Measurements from ENCODE around the gene XYLB.

Gene XYLB

DNA sequence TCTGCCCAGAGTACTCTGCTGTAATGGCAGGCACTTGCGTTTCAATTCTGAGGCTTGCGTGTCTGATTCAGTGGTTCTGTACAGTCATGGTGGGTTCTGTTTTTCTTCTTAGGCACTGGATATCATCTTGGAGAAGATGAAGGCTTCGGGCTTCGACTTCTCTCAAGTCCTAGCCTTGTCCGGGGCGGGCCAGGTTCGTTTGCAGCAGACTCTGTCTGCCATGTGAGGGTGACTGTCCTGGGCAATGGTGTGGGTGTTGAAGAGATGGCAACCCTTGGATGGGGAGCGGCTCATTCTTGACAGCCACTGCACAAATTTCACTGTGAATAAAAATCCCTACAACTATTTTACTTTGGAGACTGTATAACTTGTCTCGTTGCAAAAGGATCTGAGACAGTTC is 16.2 kb downstream of the XYLB start:
- H3K4me3 ChIP-seq (ENCODE audit: insufficient read depth, low read depth, low read length, poor library complexity, severe bottlenecking), result no peak overlapping the region
- no peaks in the 10 kb centered on the region for H3K4me1 ChIP-seq (ENCODE audit: control insufficient read depth, insufficient read depth, low read length, poor library complexity, severe bottlenecking)
- H3K27ac ChIP-seq (ENCODE audit: insufficient read depth, low read length, poor library complexity, severe bottlenecking), result no peak overlapping the region
- no peaks in the 10 kb centered on the region for H3K27me3 ChIP-seq (replicated peaks; ENCODE audit: control insufficient read depth, insufficient read depth, low read length, poor library complexity, severe bottlenecking)
- H3K36me3 ChIP-seq (ENCODE audit: control insufficient read depth, insufficient read depth, low read length), result no peaks in the 10 kb centered on the region
- H3K9me3 ChIP-seq (ENCODE audit: control insufficient read depth, low read length), result no peaks in the 10 kb centered on the region
- DNase-seq, result no peak

DNA sequence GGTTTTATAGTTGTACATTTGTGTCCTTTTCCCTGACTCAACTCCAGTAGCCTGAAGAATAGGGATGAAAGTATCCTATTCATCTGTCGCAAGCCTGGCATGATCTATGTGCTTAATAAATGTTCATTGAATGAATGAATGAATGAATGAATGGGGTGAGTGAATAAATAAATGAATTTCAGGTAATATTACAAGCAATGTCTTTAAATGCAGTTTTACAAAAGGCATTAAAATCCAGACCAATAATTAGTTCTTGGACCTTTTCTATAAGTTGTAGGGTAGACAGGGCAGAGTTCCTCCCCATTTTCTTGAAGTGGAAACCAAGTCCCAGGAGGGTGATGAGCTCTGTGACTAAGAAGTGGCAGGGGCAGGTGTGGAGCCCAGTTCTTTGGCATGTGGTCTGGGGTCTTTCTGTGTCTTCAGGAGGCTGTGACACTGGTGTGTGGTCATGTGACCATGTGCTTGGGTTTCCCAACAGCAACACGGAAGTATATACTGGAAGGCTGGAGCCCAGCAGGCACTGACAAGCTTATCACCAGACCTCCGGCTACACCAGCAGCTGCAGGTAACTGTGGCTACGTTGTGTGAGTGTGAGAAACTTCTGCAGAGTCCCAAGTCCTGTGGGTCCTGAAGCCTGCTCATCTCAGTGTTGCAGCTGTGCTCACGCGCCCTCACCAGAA is 18.3 kb downstream of the XYLB start:
- H3K9me3 ChIP-seq (ENCODE audit: control insufficient read depth, low read length), result no peaks in the 10 kb centered on the region
- no peaks in the 10 kb centered on the region for H3K27me3 ChIP-seq (replicated peaks; ENCODE audit: control insufficient read depth, insufficient read depth, low read length, poor library complexity, severe bottlenecking)
- no peak overlapping the region for H3K27ac ChIP-seq (ENCODE audit: insufficient read depth, low read length, poor library complexity, severe bottlenecking)
- DNase-seq, result no peak
- no peaks in the 10 kb centered on the region for H3K4me1 ChIP-seq (ENCODE audit: control insufficient read depth, insufficient read depth, low read length, poor library complexity, severe bottlenecking)
- no peak overlapping the region for H3K4me3 ChIP-seq (ENCODE audit: insufficient read depth, low read depth, low read length, poor library complexity, severe bottlenecking)
- H3K36me3 ChIP-seq (ENCODE audit: control insufficient read depth, insufficient read depth, low read length), result no peaks in the 10 kb centered on the region

DNA sequence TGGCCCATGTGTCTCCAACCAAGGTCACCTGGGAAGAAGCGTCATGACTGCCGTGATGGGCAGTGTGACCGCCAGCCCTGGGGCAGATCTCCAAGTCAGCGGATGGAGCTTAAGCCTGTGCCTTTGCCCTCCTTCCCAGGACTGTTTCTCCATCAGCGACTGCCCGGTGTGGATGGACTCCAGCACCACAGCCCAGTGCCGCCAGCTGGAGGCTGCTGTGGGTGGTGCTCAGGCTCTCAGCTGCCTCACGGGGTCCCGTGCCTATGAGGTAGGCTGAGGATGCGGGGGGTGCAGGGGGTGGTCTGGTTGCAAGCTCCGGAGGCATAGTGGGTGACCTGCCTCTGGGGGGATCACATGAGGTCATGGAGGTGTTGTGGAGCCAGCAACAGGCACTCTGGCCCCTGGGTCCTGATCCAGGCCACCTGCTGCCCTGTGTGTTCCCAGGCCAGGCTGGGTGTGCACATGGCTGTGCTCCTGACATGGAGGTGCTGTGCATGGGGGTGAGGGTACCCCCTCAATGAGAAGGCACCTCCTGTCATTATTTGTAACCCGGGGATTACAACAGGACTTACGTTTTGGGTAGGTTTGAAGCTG is 19.0 kb downstream of the XYLB start:
- H3K27me3 ChIP-seq (replicated peaks; ENCODE audit: control insufficient read depth, insufficient read depth, low read length, poor library complexity, severe bottlenecking), result no peaks in the 10 kb centered on the region
- no peak overlapping the region for H3K27ac ChIP-seq (ENCODE audit: insufficient read depth, low read length, poor library complexity, severe bottlenecking)
- no peak for DNase-seq
- no peak overlapping the region for H3K4me3 ChIP-seq (ENCODE audit: insufficient read depth, low read depth, low read length, poor library complexity, severe bottlenecking)
- H3K4me1 ChIP-seq (ENCODE audit: control insufficient read depth, insufficient read depth, low read length, poor library complexity, severe bottlenecking), result no peaks in the 10 kb centered on the region
- H3K9me3 ChIP-seq (ENCODE audit: control insufficient read depth, low read length), result no peaks in the 10 kb centered on the region
- H3K36me3 ChIP-seq (ENCODE audit: control insufficient read depth, insufficient read depth, low read length), result no peaks in the 10 kb centered on the region

DNA sequence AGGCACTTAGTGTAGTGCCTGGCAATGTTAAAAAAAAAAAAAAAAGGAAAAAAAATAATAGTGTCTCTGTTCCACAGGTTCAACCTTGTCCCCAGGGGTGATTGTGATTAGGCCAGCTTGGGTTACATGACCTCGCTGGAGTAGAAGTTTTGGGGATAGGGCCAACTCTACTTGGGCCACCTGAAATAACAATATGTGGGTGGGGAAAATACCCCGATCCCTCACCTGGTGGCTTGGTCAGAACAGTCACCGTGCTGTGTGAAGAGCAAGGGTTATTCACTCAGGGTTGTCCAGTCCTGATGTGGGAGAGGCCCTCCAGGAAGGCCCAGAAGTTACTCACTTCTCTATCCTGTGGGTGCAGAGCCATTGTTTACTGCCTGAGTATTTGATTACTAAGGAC is 19.5 kb downstream of the XYLB start:
- no peak overlapping the region for H3K27ac ChIP-seq (ENCODE audit: insufficient read depth, low read length, poor library complexity, severe bottlenecking)
- H3K36me3 ChIP-seq (ENCODE audit: control insufficient read depth, insufficient read depth, low read length), result no peaks in the 10 kb centered on the region
- no peaks in the 10 kb centered on the region for H3K4me1 ChIP-seq (ENCODE audit: control insufficient read depth, insufficient read depth, low read length, poor library complexity, severe bottlenecking)
- no peak overlapping the region for H3K4me3 ChIP-seq (ENCODE audit: insufficient read depth, low read depth, low read length, poor library complexity, severe bottlenecking)
- no peaks in the 10 kb centered on the region for H3K27me3 ChIP-seq (replicated peaks; ENCODE audit: control insufficient read depth, insufficient read depth, low read length, poor library complexity, severe bottlenecking)
- no peak for DNase-seq
- H3K9me3 ChIP-seq (ENCODE audit: control insufficient read depth, low read length), result no peaks in the 10 kb centered on the region

DNA sequence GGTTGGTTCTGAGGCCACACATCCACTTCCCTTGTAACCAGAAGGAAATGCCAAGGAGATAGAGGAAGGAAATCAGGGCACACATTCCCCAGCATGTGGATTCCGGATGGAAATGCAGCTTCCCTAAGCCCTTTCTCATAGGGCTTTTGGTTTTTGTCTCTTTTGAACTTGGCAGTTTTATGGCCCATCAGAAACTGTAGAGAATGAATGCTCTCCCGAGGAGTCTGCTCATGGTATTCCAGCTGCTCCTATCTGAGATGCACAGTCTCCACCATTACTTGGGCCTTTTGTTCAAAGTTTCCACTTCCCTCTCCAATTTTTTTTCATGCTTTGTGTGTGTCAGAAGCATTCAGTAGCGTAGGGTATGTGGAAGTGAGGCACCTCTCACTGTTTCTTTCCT is 21.2 kb downstream of the XYLB start:
- Histone ChIP-seq H3K4me1 (ENCODE audit: control insufficient read depth, insufficient read depth, low read length, poor library complexity, severe bottlenecking) (no peaks in the 10 kb centered on the region), H3K27ac (ENCODE audit: insufficient read depth, low read length, poor library complexity, severe bottlenecking) (no peak overlapping the region), H3K27me3 (replicated peaks; ENCODE audit: control insufficient read depth, insufficient read depth, low read length, poor library complexity, severe bottlenecking) (no peaks in the 10 kb centered on the region), H3K36me3 (ENCODE audit: control insufficient read depth, insufficient read depth, low read length) (no peaks in the 10 kb centered on the region), H3K4me3 (ENCODE audit: insufficient read depth, low read depth, low read length, poor library complexity, severe bottlenecking) (no peak overlapping the region), H3K9me3 (ENCODE audit: control insufficient read depth, low read length) (no peaks in the 10 kb centered on the region)
- no peak for DNase-seq

DNA sequence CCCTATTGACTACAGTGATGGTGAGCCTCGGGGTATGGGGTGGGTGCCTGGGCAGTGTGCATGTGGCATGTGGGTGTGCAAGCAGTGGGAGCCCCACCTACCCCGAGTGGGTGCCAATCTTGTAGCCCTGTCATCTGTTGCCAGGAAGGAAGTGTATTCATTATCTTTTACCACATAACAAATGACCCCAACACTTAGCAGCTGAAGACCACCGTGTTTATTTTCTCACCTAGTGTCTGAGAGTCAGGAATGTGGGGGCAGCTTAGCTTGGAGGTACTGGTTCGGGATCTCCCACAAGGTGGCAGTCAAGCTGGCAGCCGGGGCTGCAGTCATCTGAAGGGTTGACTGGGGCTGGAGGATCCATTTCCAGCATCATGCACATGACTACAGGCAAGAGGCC is 21.7 kb downstream of the XYLB start:
- no peak for DNase-seq
- Histone ChIP-seq H3K9me3 (ENCODE audit: control insufficient read depth, low read length) (no peaks in the 10 kb centered on the region), H3K4me3 (ENCODE audit: insufficient read depth, low read depth, low read length, poor library complexity, severe bottlenecking) (no peak overlapping the region), H3K27ac (ENCODE audit: insufficient read depth, low read length, poor library complexity, severe bottlenecking) (no peak overlapping the region), H3K36me3 (ENCODE audit: control insufficient read depth, insufficient read depth, low read length) (no peaks in the 10 kb centered on the region), H3K4me1 (ENCODE audit: control insufficient read depth, insufficient read depth, low read length, poor library complexity, severe bottlenecking) (no peaks in the 10 kb centered on the region), H3K27me3 (replicated peaks; ENCODE audit: control insufficient read depth, insufficient read depth, low read length, poor library complexity, severe bottlenecking) (no peaks in the 10 kb centered on the region)

DNA sequence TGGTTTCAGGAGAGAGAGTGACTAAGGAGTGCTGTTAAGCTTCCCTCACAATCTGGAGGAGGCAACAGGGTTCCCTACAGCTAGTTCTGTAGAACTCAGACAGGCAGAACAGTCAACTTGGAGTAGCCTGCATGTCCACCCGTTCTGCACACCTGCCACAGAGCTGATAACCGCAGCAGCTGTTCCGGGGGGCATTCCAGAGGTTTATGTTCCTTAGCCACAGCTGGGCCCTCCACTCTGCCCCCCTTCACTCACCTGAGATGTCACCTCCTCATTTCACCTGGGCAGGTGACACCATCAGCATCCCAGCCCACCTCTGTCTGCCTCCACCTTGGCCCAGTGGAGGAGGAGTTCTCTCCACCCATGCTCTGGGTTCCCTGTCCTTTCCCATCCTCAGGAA is 22.6 kb downstream of the XYLB start:
- H3K27ac ChIP-seq (ENCODE audit: insufficient read depth, low read length, poor library complexity, severe bottlenecking), result no peak overlapping the region
- H3K9me3 ChIP-seq (ENCODE audit: control insufficient read depth, low read length), result no peaks in the 10 kb centered on the region
- H3K27me3 ChIP-seq (replicated peaks; ENCODE audit: control insufficient read depth, insufficient read depth, low read length, poor library complexity, severe bottlenecking), result no peaks in the 10 kb centered on the region
- no peak for DNase-seq
- H3K4me1 ChIP-seq (ENCODE audit: control insufficient read depth, insufficient read depth, low read length, poor library complexity, severe bottlenecking), result peaks cover 7% of the 10 kb centered on the region
- H3K36me3 ChIP-seq (ENCODE audit: control insufficient read depth, insufficient read depth, low read length), result no peaks in the 10 kb centered on the region
- H3K4me3 ChIP-seq (ENCODE audit: insufficient read depth, low read depth, low read length, poor library complexity, severe bottlenecking), result no peak overlapping the region

DNA sequence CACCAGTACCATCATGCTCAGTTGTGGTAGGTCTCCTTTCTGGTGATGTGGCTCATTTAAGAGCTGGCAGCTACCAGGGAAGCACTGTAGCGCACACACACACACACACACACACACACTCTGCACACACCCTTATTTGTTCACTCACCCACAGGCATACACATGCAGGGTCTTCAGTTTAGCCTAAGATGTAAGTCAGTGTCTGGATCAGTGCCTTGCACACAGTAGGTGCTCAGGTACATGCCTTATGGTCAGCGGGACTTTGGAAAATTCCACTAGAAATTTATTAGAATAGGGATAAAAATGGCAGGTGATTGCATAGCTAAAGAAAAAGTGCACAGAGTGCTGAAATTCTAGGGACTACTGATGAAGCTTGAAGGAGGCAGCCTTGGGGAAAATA is 23.6 kb downstream of the XYLB start:
- Histone ChIP-seq H3K4me3 (ENCODE audit: insufficient read depth, low read depth, low read length, poor library complexity, severe bottlenecking) (no peak overlapping the region), H3K4me1 (ENCODE audit: control insufficient read depth, insufficient read depth, low read length, poor library complexity, severe bottlenecking) (peaks cover 15% of the 10 kb centered on the region), H3K9me3 (ENCODE audit: control insufficient read depth, low read length) (no peaks in the 10 kb centered on the region), H3K27ac (ENCODE audit: insufficient read depth, low read length, poor library complexity, severe bottlenecking) (no peak overlapping the region), H3K36me3 (ENCODE audit: control insufficient read depth, insufficient read depth, low read length) (no peaks in the 10 kb centered on the region), H3K27me3 (replicated peaks; ENCODE audit: control insufficient read depth, insufficient read depth, low read length, poor library complexity, severe bottlenecking) (no peaks in the 10 kb centered on the region)
- no peak for DNase-seq

DNA sequence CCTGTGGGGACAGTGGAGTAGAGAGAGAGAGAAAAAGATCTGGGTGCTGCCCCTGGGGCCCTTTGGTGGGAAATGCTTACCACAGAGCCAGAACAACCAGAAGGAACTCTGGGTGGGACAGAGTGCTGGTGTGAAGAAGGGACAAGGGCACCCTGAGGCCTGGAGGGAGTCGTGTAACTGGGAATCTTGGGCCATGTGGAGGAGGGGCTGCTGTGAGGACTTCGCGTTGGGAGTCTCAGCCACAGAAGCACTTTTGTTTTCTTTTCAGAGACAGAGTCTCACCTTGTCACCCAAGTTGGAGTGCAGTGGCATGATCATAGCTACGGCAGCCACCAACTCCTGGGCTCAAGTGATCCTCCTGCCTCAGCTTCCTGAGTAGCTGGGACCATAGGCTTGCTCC is 24.3 kb downstream of the XYLB start:
- Histone ChIP-seq H3K27ac (ENCODE audit: insufficient read depth, low read length, poor library complexity, severe bottlenecking) (no peak overlapping the region), H3K9me3 (ENCODE audit: control insufficient read depth, low read length) (no peaks in the 10 kb centered on the region), H3K4me3 (ENCODE audit: insufficient read depth, low read depth, low read length, poor library complexity, severe bottlenecking) (no peak overlapping the region), H3K36me3 (ENCODE audit: control insufficient read depth, insufficient read depth, low read length) (no peaks in the 10 kb centered on the region), H3K27me3 (replicated peaks; ENCODE audit: control insufficient read depth, insufficient read depth, low read length, poor library complexity, severe bottlenecking) (no peaks in the 10 kb centered on the region), H3K4me1 (ENCODE audit: control insufficient read depth, insufficient read depth, low read length, poor library complexity, severe bottlenecking) (peaks cover 15% of the 10 kb centered on the region)
- no peak for DNase-seq

DNA sequence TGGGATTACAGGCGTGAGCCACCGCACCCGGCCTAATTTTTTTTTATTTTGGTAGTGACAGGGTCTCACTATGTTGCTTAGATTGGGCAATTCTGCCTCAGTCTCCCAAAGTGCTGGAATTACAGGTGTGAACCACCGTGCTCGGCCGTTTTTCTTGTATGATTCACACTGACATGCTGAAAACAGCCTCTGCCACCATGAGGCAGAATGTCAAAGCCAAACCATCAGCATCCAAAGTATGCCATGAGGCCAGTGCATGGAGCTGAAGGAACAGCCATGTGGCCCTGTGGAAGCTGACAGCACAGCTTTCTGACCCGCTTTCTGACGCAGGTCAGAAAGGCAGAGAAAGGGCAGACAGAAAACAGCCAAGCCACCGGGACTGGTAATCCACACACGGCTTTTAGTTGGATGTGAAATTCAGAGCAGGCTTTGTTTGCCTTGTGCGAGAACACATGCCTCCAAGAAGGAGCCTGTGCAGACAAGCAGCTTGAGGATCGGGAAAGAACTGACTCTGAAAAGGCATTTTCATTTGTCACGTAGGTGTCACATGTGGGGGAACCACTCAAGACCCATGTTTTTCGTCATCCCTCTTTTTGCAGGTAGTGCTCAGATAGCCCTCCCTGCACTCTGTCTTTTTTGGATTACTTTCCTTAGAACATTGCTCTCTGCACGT is 25.1 kb downstream of the XYLB start:
- peaks cover 15% of the 10 kb centered on the region for H3K4me1 ChIP-seq (ENCODE audit: control insufficient read depth, insufficient read depth, low read length, poor library complexity, severe bottlenecking)
- H3K36me3 ChIP-seq (ENCODE audit: control insufficient read depth, insufficient read depth, low read length), result no peaks in the 10 kb centered on the region
- H3K27ac ChIP-seq (ENCODE audit: insufficient read depth, low read length, poor library complexity, severe bottlenecking), result no peak overlapping the region
- no peaks in the 10 kb centered on the region for H3K9me3 ChIP-seq (ENCODE audit: control insufficient read depth, low read length)
- no peaks in the 10 kb centered on the region for H3K27me3 ChIP-seq (replicated peaks; ENCODE audit: control insufficient read depth, insufficient read depth, low read length, poor library complexity, severe bottlenecking)
- H3K4me3 ChIP-seq (ENCODE audit: insufficient read depth, low read depth, low read length, poor library complexity, severe bottlenecking), result no peak overlapping the region
- no peak for DNase-seq
